Liver (tissue), 9 donors: Measurements from ENCODE around the gene ABLIM2. TPM values are rescaled to one million over a fixed set of nuclear protein-coding genes. Genes with fewer than 3 reads are reported as not detected.

Experiments
- DNase-seq: peaks from one replicate; pipeline ENCODE4 v3.0.0-alpha.2; 2017; ENCODE audit warnings: low spot score
- H3K27ac ChIP-seq, 2 donors: one replicate each; pipeline ENCODE4 v1.7.0; 2013; ENCODE audit warnings: inconsistent platforms in 2 of 2, low read length in 2 of 2, control low read depth in 1 of 2, low read depth in 1 of 2, mild to moderate bottlenecking in 1 of 2
- H3K27me3 ChIP-seq, 4 donors: one replicate each; pipeline versions ENCODE4 v1.6.1 to v1.7.0; 2013; ENCODE audit warnings: low read length in 3 of 4, inconsistent platforms in 1 of 4, mild to moderate bottlenecking in 1 of 4, moderate library complexity in 1 of 4; ENCODE audit not compliant: control insufficient read depth in 4 of 4, insufficient read depth in 4 of 4
- H3K36me3 ChIP-seq, 4 donors: one replicate each; pipeline versions ENCODE4 v1.6.1 to v1.7.0; 2013; ENCODE audit warnings: low read length in 3 of 4, mild to moderate bottlenecking in 3 of 4, low read depth in 1 of 4, moderate library complexity in 1 of 4; ENCODE audit not compliant: control insufficient read depth in 4 of 4, insufficient read depth in 3 of 4
- H3K4me1 ChIP-seq, 4 donors: one replicate each; pipeline versions ENCODE4 v1.6.1 to v1.7.0; 2013; ENCODE audit warnings: low read length in 3 of 4, mild to moderate bottlenecking in 3 of 4, moderate library complexity in 1 of 4; ENCODE audit not compliant: control insufficient read depth in 4 of 4, insufficient read depth in 4 of 4
- H3K4me3 ChIP-seq, 3 donors: one replicate each; pipeline versions ENCODE4 v1.6.1 to v1.7.0; 2013; ENCODE audit warnings: low read length in 3 of 3, control low read depth in 1 of 3, low read depth in 1 of 3, mild to moderate bottlenecking in 1 of 3
- H3K9ac ChIP-seq, 2 donors: one replicate each; pipeline ENCODE4 v1.7.0; 2013; ENCODE audit warnings: low read length in 2 of 2, mild to moderate bottlenecking in 2 of 2, moderate library complexity in 2 of 2, control low read depth in 1 of 2, low read depth in 1 of 2
- H3K9me3 ChIP-seq, 4 donors: one replicate each; pipeline versions ENCODE4 v1.6.1 to v1.7.0; 2013; ENCODE audit warnings: low read length in 3 of 4; ENCODE audit not compliant: control insufficient read depth in 4 of 4
- ATF3 ChIP-seq: IDR thresholded peaks from 2 replicates; pipeline ENCODE4 v1.6.1; 2016; ENCODE audit warnings: antibody characterized with exemption
- CTCF ChIP-seq: fragments of 150-350 bp; IDR thresholded peaks from 2 replicates; pipeline ENCODE4 v1.5.1; 2017; ENCODE audit warnings: improper control_type of control experiment, low read depth, low read length; ENCODE audit not compliant: missing input control
- EGR1 ChIP-seq, 2 donors: IDR thresholded peaks; 2 replicates each; pipeline ENCODE4 v1.6.1; 2016 to 2018; ENCODE audit warnings: antibody characterized with exemption in 2 of 2, low read depth in 2 of 2
- FOXA1 ChIP-seq: IDR thresholded peaks from 2 replicates; pipeline ENCODE4 v1.6.1; 2016; ENCODE audit warnings: antibody characterized with exemption
- FOXA2 ChIP-seq: IDR thresholded peaks from 2 replicates; pipeline ENCODE4 v1.6.1; 2016; ENCODE audit warnings: antibody characterized with exemption
- GABPA ChIP-seq, 2 donors: IDR thresholded peaks in 1 of 2; conservative IDR thresholded peaks in 1 of 2; 2 replicates each; pipeline ENCODE4 v1.6.1; 2016; ENCODE audit warnings: antibody characterized with exemption in 2 of 2, mild to moderate bottlenecking in 1 of 2, moderate library complexity in 1 of 2
- HNF4A ChIP-seq, 2 donors: conservative IDR thresholded peaks; 2 replicates each; pipeline ENCODE4 v1.6.1; 2016; ENCODE audit warnings: antibody characterized with exemption in 2 of 2, mild to moderate bottlenecking in 2 of 2
- HNF4G ChIP-seq: IDR thresholded peaks from 2 replicates; pipeline ENCODE4 v1.6.1; 2016; ENCODE audit warnings: antibody characterized with exemption
- JUND ChIP-seq, 2 donors: IDR thresholded peaks; 2 replicates each; pipeline ENCODE4 v1.6.1; 2016; ENCODE audit warnings: antibody characterized with exemption in 2 of 2
- MAX ChIP-seq: IDR thresholded peaks from 2 replicates; pipeline ENCODE4 v1.6.1; 2016; ENCODE audit warnings: antibody characterized with exemption
- NR2F2 ChIP-seq: IDR thresholded peaks from 2 replicates; pipeline ENCODE4 v1.6.1; 2016; ENCODE audit warnings: antibody characterized with exemption
- RAD21 ChIP-seq, 2 donors: IDR thresholded peaks; 2 replicates each; pipeline ENCODE4 v1.6.1; 2016; ENCODE audit warnings: antibody characterized with exemption in 2 of 2, mild to moderate bottlenecking in 2 of 2
- REST ChIP-seq: IDR thresholded peaks from 2 replicates; pipeline ENCODE4 v1.6.1; 2016; ENCODE audit warnings: antibody characterized with exemption, mild to moderate bottlenecking
- RXRA ChIP-seq, 2 donors: IDR thresholded peaks; 2 replicates each; pipeline ENCODE4 v1.6.1; 2017 to 2018; ENCODE audit warnings: antibody characterized with exemption in 2 of 2, mild to moderate bottlenecking in 1 of 2
- SP1 ChIP-seq: IDR thresholded peaks from 2 replicates; pipeline ENCODE4 v1.6.1; 2018; ENCODE audit warnings: antibody characterized with exemption, mild to moderate bottlenecking
- TAF1 ChIP-seq: conservative IDR thresholded peaks from 2 replicates; pipeline ENCODE4 v1.6.1; 2016; ENCODE audit warnings: antibody characterized with exemption, mild to moderate bottlenecking
- YY1 ChIP-seq: IDR thresholded peaks from 2 replicates; pipeline ENCODE4 v1.6.1; 2016; ENCODE audit warnings: antibody characterized with exemption, mild to moderate bottlenecking
- ZBTB33 ChIP-seq: IDR thresholded peaks from 2 replicates; pipeline ENCODE4 v1.6.1; 2016; ENCODE audit warnings: antibody characterized with exemption
- WGBS: extraction: QIAGEN DNeasy Blood & Tissue Kit; methylation state at CpG from one replicate; pipeline ENCODE4 v1.1.7; 2013; 5-methylcytosine and 5-hydroxymethylcytosine counted together
- polyA plus RNA-seq, 2 donors: library from polyadenylated mRNA; stranded (reverse) in 1 of 2; unstranded in 1 of 2; fragments of 200-250 nt in 1 of 2; fragments of >200 nt in 1 of 2; fragmentation: Nextera tagmentation in 1 of 2; extraction: Ambion mirVana in 1 of 2; gene quantifications; one replicate each; pipeline versions ENCODE4 v1.2.1 to v1.2.3, GENCODE V29; 2013 to 2015
- total RNA-seq, 2 donors: library from RNA; depleted of rRNA; stranded (reverse); fragments of >200 nt; gene quantifications; one replicate each; pipeline ENCODE4 v1.2.3, GENCODE V29; 2014
- donor health status: healthy.
- donor health status: healthy.
- donor health status: healthy.
- donor health status: healthy.
- donor health status: healthy.

The ABLIM2 gene
- total and polyA plus RNA-seq, 4 donors: 0.75 to 2.5 (median 0.93) TPM

GRCh38 chr4:7995135-7995534 lies 163.5 kb downstream of the ABLIM2 start:
- TF ChIP-seq TAF1 (no peak), RXRA (IDR thresholded peaks at IDR 0.05) (no peak), MAX (no peak), GABPA (IDR thresholded peaks at IDR 0.05 in 1 of 2, conservative IDR thresholded peaks at IDR 0.05 in 1 of 2) (no peak), YY1 (no peak), FOXA2 (no peak), HNF4G (no peak), JUND (IDR thresholded peaks at IDR 0.05) (no peak), REST (no peak)
- 97% methylated on average over 7 of the region's 7 CpGs for WGBS

GRCh38 chr4:7993671-7994070 lies 164.9 kb downstream of the ABLIM2 start:
- DNase-seq: no peak
- H3K4me1 ChIP-seq: no peaks in the 10 kb centered on the region
- no peak overlapping the region for H3K27ac ChIP-seq
- H3K4me3 ChIP-seq: no peak overlapping the region
- H3K27me3 ChIP-seq: no peaks in the 10 kb centered on the region
- WGBS: 87% methylated on average over 6 of the region's 6 CpGs
- H3K36me3 ChIP-seq: no peaks in the 10 kb centered on the region
- no peak overlapping the region for H3K9ac ChIP-seq
- H3K9me3 ChIP-seq: no peaks in the 10 kb centered on the region
- TF ChIP-seq FOXA2: no peak
- no peak for TF ChIP-seq RAD21 (IDR thresholded peaks at IDR 0.05)
- TF ChIP-seq FOXA1: no peak
- TF ChIP-seq MAX: no peak
- no peak for TF ChIP-seq TAF1
- no peak for TF ChIP-seq CTCF
- TF ChIP-seq GABPA (IDR thresholded peaks at IDR 0.05 in 1 of 2, conservative IDR thresholded peaks at IDR 0.05 in 1 of 2): no peak
- TF ChIP-seq RXRA (IDR thresholded peaks at IDR 0.05): no peak
- TF ChIP-seq EGR1 (IDR thresholded peaks at IDR 0.05; ENCODE audit: low read depth in 2 of 2): no peak
- TF ChIP-seq HNF4A (conservative IDR thresholded peaks at IDR 0.05): no peak
- TF ChIP-seq NR2F2: no peak
- TF ChIP-seq HNF4G: no peak
- TF ChIP-seq YY1: no peak
- no peak for TF ChIP-seq REST
- TF ChIP-seq ZBTB33: no peak
- no peak for TF ChIP-seq ATF3
- no peak for TF ChIP-seq SP1
- no peak for TF ChIP-seq JUND (IDR thresholded peaks at IDR 0.05)

More at GRCh38 chr4:7995135-7995534, 163.5 kb downstream of the ABLIM2 start:
- no peaks in the 10 kb centered on the region for H3K27me3 ChIP-seq
- no peak overlapping the region for H3K4me3 ChIP-seq
- H3K9me3 ChIP-seq: no peaks in the 10 kb centered on the region
- H3K4me1 ChIP-seq: no peaks in the 10 kb centered on the region
- no peak overlapping the region for H3K27ac ChIP-seq
- H3K36me3 ChIP-seq: no peaks in the 10 kb centered on the region
- no peak overlapping the region for H3K9ac ChIP-seq
- DNase-seq: no peak
